OCI-LY7 (cell line): ENCODE measurements around the gene PPP1R2B. TPM values are rescaled to one million over a fixed set of nuclear protein-coding genes. Genes with fewer than 3 reads are reported as not detected.

Experiments
- BruUV-seq: library from RNA; stranded (reverse); fragments of 400-500 nt; replicated peaks from 2 replicates; lab custom pipeline; 2021; lab: Mats Ljungman, UMichigan
- CTCF ChIA-PET: fragments of 300-600 bp; sonication (Branson Sonifier 250); formaldehyde crosslinking; loops from one replicate; lab custom pipeline; 2022; ENCODE audit warnings: antibody characterized with exemption; ENCODE audit not compliant: unreplicated experiment; lab: Charles Lee
- POLR2A ChIA-PET: fragments of 300-600 bp; sonication (Branson Sonifier 250); formaldehyde crosslinking; loops from one replicate; lab custom pipeline; 2022; ENCODE audit warnings: antibody characterized with exemption; lab: Charles Lee
- DNase-seq: peaks from one replicate; pipeline ENCODE4 v3.0.0-alpha.2; 2015; ENCODE audit warnings: low spot score
- H2AFZ ChIP-seq: fragments of 200-600 bp; sonication (generic), shearing (Covaris generic); 2 replicates; pipeline ENCODE4 v1.6.1; 2014; ENCODE audit warnings: mild to moderate bottlenecking, antibody characterized with exemption, low read length, moderate library complexity
- H3K27ac ChIP-seq: fragments of 200-600 bp; sonication (generic); 2 replicates; pipeline ENCODE4 v1.5.1; 2014; ENCODE audit warnings: mixed run types, low read depth, mild to moderate bottlenecking, moderate library complexity, low read length, inconsistent platforms; ENCODE audit not compliant: poor library complexity, severe bottlenecking
- H3K36me3 ChIP-seq: fragments of 200-600 bp; sonication (generic); 2 replicates; pipeline ENCODE4 v1.6.1; 2014; ENCODE audit warnings: mild to moderate bottlenecking, antibody characterized with exemption, low read length, moderate library complexity, mixed read lengths; ENCODE audit not compliant: insufficient read depth
- H3K4me1 ChIP-seq: fragments of 200-600 bp; sonication (generic); 2 replicates; pipeline ENCODE4 v1.5.1; 2014; ENCODE audit warnings: mild to moderate bottlenecking, low read length; ENCODE audit not compliant: insufficient read depth, poor library complexity, severe bottlenecking
- H3K4me2 ChIP-seq: fragments of 200-600 bp; sonication (generic); 2 replicates; pipeline ENCODE4 v1.6.1; 2014; ENCODE audit warnings: mild to moderate bottlenecking, low read length
- H3K4me3 ChIP-seq: fragments of 200-600 bp; sonication (generic); 2 replicates; pipeline ENCODE4 v1.5.1; 2014; ENCODE audit warnings: mild to moderate bottlenecking, low read depth, low read length; ENCODE audit not compliant: poor library complexity, severe bottlenecking
- H3K79me2 ChIP-seq: fragments of 200-600 bp; sonication (generic); 2 replicates; pipeline ENCODE4 v1.6.1; 2016; ENCODE audit warnings: low read depth, mild to moderate bottlenecking, low read length, moderate library complexity, mixed read lengths; ENCODE audit not compliant: insufficient read depth
- H3K9me2 ChIP-seq: fragments of 200-600 bp; sonication (generic); 2 replicates; pipeline ENCODE4 v1.6.1; 2016; ENCODE audit warnings: mild to moderate bottlenecking, low read length, mixed read lengths; ENCODE audit not compliant: insufficient read depth
- H3K9me3 ChIP-seq: fragments of 200-600 bp; sonication (generic); 2 replicates; pipeline ENCODE4 v1.6.1; 2014; ENCODE audit warnings: mild to moderate bottlenecking, mixed run types, low read length, mixed read lengths
- H4K20me1 ChIP-seq: fragments of 200-600 bp; sonication (generic); 2 replicates; pipeline ENCODE4 v1.6.1; 2014; ENCODE audit warnings: mild to moderate bottlenecking, antibody characterized with exemption, low read length, moderate library complexity, mixed read lengths; ENCODE audit not compliant: insufficient read depth
- EZH2phosphoT487 ChIP-seq: fragments of 200-600 bp; sonication (generic); IDR thresholded peaks from 2 replicates; pipeline ENCODE4 v1.6.1; 2018; ENCODE audit warnings: low read depth, borderline replicate concordance, mild to moderate bottlenecking, mixed run types, antibody characterized with exemption, low read length, moderate library complexity, mixed read lengths
- intact Hi-C: fragments of 100-400 bp; cut with micrococcal nuclease; formaldehyde crosslinking; loops from one replicate; pipeline ENCODE4 v1.10.0; 2022; ENCODE audit not compliant: unreplicated experiment
- total RNA-seq, 2 experiments: library from RNA; depleted of rRNA in 1 of 2; stranded (reverse); fragments of >200 nt in 1 of 2; shearing (Covaris generic) in 1 of 2; gene quantifications; 2 replicates each; pipeline ENCODE4 v1.2.3, GENCODE V29; 2014 to 2022
- TF ChIP-seq, protein P1 (sequence below): fragments of 200-600 bp; sonication (generic); conservative IDR thresholded peaks from 2 replicates; pipeline ENCODE4 v1.5.1; 2014; ENCODE audit warnings: mild to moderate bottlenecking, antibody characterized with exemption, low read length, moderate library complexity, mixed read lengths

The PPP1R2B gene
- total RNA-seq, 2 experiments from 2014 or later: not detected

DNA sequence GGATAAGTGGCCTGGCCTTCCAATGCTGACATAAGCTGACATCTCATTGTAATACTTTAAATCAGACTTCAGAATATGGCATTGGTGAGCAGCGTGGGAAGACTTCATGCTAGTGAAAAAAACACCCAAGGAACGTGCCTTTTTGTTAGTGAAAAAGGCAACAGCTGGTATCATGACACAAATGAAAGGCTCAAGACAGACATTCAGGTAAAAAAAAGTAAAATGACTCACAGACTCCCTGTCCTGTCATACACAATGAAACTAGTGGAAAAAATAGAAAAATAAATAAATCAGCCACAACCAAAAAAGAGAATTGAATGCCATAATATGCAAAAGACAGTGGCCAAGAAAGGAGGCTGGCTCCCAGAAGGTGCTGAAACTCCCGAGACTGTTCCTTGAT lies 24.4 kb upstream of the PPP1R2B start:
- H3K36me3 ChIP-seq: peaks cover 11% of the 10 kb centered on the region; the same call in 1 of the 2 replicates
- no TSS peak for BruUV-seq

DNA sequence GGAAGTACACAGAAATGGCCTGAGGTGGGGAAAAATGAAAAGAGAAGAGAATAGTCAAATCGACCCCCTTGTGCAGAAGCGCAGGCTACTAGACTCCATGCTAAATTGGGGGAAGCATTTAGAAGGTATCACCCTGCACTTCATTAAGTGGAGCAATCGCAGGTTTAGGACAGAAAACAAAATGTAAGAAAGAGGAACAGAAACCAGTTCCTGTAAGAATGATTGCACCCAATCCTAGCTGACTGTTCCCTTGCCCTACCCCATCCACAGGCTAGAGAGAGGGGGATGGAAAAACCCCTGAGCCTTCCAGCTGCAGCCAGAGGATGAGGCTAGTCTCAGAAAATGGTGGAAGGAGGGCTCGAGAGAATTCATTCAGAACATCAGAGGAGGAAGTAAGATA lies 23.9 kb upstream of the PPP1R2B start:
- H3K4me2 ChIP-seq: peak overlapping the region; percentile 73
- peaks cover 21% of the 10 kb centered on the region; the same call in 1 of the 2 replicates for H3K9me3 ChIP-seq
- peak overlapping the region; percentile 77 for H3K27ac ChIP-seq
- no TSS peak for BruUV-seq
- peaks cover 84% of the 10 kb centered on the region for H3K4me1 ChIP-seq
- peak overlapping the region; percentile 67 for H2AFZ ChIP-seq
- peak overlapping the region; percentile 48 for H3K4me3 ChIP-seq
- H3K9me2 ChIP-seq: no peaks in the 10 kb centered on the region
- no peak for TF ChIP-seq EZH2phosphoT487
- TF ChIP-seq, protein P1, sequence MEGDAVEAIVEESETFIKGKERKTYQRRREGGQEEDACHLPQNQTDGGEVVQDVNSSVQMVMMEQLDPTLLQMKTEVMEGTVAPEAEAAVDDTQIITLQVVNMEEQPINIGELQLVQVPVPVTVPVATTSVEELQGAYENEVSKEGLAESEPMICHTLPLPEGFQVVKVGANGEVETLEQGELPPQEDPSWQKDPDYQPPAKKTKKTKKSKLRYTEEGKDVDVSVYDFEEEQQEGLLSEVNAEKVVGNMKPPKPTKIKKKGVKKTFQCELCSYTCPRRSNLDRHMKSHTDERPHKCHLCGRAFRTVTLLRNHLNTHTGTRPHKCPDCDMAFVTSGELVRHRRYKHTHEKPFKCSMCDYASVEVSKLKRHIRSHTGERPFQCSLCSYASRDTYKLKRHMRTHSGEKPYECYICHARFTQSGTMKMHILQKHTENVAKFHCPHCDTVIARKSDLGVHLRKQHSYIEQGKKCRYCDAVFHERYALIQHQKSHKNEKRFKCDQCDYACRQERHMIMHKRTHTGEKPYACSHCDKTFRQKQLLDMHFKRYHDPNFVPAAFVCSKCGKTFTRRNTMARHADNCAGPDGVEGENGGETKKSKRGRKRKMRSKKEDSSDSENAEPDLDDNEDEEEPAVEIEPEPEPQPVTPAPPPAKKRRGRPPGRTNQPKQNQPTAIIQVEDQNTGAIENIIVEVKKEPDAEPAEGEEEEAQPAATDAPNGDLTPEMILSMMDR: no peak
- POLR2A ChIA-PET: interaction anchor here (0.6 to 2.5 kb wide), 7 partner anchors 9 to 317 kb away, joined by 3 to 6 read pairs (median 4); partner anchors contain the start of gene MED7
- peaks cover 11% of the 10 kb centered on the region; the same call in 1 of the 2 replicates for H3K36me3 ChIP-seq
- H4K20me1 ChIP-seq: no peaks in the 10 kb centered on the region
- CTCF ChIA-PET: no interaction called here
- intact Hi-C loops: loop anchor here (1.0 to 10.0 kb wide), 6 partner anchors 53 to 881 kb away; no protein-coding TSS in a partner anchor
- DNase-seq: peak; percentile 79
- H3K79me2 ChIP-seq: peaks cover 14% of the 10 kb centered on the region; the same call in 1 of the 2 replicates

More for the DNA sequence above, 24.4 kb upstream of the PPP1R2B start:
- peaks cover 89% of the 10 kb centered on the region for H3K4me1 ChIP-seq
- no peaks in the 10 kb centered on the region for H4K20me1 ChIP-seq
- H2AFZ ChIP-seq: peak overlapping the region; percentile 67; the same call in 1 of the 2 replicates
- intact Hi-C loops: loop anchor here (1.0 to 10.0 kb wide), 6 partner anchors 54 to 881 kb away; no protein-coding TSS in a partner anchor
- TF ChIP-seq, protein P1: no peak
- TF ChIP-seq EZH2phosphoT487: no peak
- H3K79me2 ChIP-seq: peaks cover 14% of the 10 kb centered on the region; the same call in 1 of the 2 replicates
- peaks cover 21% of the 10 kb centered on the region; the same call in 1 of the 2 replicates for H3K9me3 ChIP-seq
- peak overlapping the region; percentile 73 for H3K4me2 ChIP-seq
- POLR2A ChIA-PET: interaction anchor here (0.6 to 2.5 kb wide), 6 partner anchors 25 to 288 kb away, joined by 3 to 6 read pairs (median 4); no protein-coding TSS in a partner anchor
- no peak for DNase-seq
- CTCF ChIA-PET: no interaction called here
- H3K4me3 ChIP-seq: peak overlapping the region; percentile 48
- H3K9me2 ChIP-seq: no peaks in the 10 kb centered on the region
- peak overlapping the region; percentile 77 for H3K27ac ChIP-seq

DNA sequence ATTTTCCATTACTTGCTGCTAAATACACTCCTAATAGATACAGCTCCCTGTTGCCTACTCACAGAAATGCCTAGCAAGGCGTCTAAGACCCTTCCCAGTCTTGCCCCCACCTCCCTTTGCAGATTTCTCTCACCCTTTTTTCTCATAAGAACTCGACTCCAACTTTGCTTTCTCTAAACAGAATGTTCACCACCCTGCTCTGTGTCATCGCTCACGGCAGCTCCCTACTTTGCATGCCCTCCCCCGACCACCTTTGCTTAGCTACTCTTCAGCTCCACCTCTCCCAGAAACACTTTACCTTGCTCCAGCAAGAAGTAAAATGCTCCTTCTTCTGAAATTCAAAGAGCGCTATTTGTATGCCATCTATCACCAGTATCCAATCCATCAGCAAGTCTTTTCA lies 15.2 kb upstream of the PPP1R2B start:
- no peak for TF ChIP-seq EZH2phosphoT487
- TF ChIP-seq, protein P1: no peak
- CTCF ChIA-PET: no interaction called here

More for the DNA sequence above, 15.2 kb upstream of the PPP1R2B start:
- peak overlapping the region; percentile 68 for H3K4me3 ChIP-seq
- H3K9me2 ChIP-seq: no peaks in the 10 kb centered on the region
- POLR2A ChIA-PET: interaction anchor here (0.6 to 6.4 kb wide), 14 partner anchors 8 to 1298 kb away, joined by 3 to 44 read pairs (median 4); partner anchors contain the start of genes MED7 and PPP1R2B
- peak overlapping the region; percentile 70 for H2AFZ ChIP-seq
- no peaks in the 10 kb centered on the region for H3K36me3 ChIP-seq
- peak; percentile 78 for DNase-seq
- no TSS peak for BruUV-seq
- H3K4me1 ChIP-seq: peaks cover 62% of the 10 kb centered on the region
- no peaks in the 10 kb centered on the region for H3K9me3 ChIP-seq
- peak overlapping the region; percentile 83 for H3K27ac ChIP-seq
- H4K20me1 ChIP-seq: no peaks in the 10 kb centered on the region
- H3K4me2 ChIP-seq: peak overlapping the region; percentile 72
- intact Hi-C loops: loop anchor here (1.0 kb wide), 1 partner anchor 100 kb away; no protein-coding TSS in a partner anchor
- H3K79me2 ChIP-seq: peaks cover 8% of the 10 kb centered on the region
